ENCODE measurements around the gene TRIM28.

Gene TRIM28

GRCh38 chr19:58550362-58551122 is 6.7 kb downstream of the TRIM28 start:
- DNase-seq: no peak

DNA sequence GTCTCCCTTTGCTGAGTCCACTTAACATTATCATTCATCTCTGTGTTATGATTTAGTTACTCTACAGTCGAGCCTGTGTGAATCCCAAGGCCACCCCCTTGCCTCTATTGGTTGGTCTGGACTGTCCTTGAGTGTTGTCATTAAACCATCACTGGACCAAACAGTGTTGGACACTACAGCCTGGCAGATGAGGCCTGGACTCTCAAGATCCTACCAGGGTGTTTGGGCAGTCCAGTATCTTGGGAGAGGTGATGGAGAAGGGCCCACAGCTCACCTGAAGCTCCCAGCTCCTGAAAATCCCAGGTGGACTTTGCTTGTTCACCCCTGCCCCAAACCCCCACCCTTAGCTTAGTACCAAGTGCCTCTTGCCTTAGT is 7.2 kb downstream of the TRIM28 start:
- no peak for DNase-seq

- DNase-seq: no peak
These were observed 8.0 kb downstream of the TRIM28 start for GRCh38 chr19:58551577-58552471.

DNA sequence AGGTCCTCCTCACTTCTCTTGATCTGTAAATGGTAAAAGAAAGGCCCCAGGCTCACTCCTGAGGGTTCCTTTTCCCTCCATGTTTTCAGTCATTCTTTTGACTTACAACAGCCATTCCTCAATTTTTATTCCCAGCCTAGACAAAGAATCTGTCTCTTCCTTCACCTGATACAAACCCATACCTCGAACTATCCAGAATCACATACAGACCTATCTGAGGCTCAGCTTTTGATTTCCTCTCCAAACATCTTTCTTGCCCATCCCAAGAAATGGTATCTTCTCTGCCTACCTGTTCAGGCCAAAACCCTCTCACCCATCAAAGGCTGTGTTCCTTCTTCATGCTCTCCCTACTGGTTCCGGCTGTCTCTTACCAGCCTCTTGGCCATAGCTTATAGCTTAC is 8.8 kb downstream of the TRIM28 start:
- DNase-seq: no peak

DNA sequence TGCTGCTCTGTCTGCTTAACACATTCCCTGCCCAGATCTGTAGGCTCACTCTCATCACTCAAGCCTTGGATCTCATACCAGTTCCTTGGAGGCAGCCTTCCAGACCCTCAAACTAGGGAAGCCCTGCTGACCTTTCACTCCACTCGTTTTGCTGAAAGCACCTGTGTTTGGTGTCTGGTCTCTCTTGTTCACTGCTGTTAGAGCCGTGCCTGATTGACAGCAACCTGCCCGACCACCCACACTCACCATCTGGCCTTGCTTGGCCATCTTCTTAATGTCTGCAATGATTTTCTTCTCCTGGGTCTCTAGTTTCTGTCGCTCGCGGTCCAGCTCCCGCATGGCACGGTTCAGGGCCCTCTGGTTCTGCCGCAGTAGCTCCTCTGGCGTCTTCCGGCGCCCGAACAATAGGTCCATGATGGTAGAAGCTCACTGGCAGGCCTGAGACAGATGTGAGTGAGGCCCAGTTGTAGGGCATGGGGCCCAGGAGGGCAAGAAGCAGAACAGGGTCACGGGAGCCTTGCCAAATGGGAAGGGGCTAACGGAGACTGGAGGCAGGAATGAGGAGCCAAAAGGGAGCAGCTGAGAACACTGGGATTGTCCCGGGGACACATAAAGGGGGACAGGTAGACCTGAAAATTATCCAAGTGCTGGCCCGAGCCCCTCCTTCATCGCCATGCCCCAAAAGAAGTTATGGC is 10.1 kb downstream of the TRIM28 start:
- DNase-seq: no peak

GRCh38 chr19:58554494-58555368 is 10.9 kb downstream of the TRIM28 start, which contains the start of gene CHMP2A:
CHMP2A (minus strand) TSS chr19:58555105; CDS start chr19:58554212, 893 bp downstream.
- no peak for DNase-seq

GRCh38 chr19:58555369-58555885 is 11.6 kb downstream of the TRIM28 start:
- no peak for DNase-seq

GRCh38 chr19:58555920-58556621 is 12.2 kb downstream of the TRIM28 start:
- DNase-seq: no peak

DNA sequence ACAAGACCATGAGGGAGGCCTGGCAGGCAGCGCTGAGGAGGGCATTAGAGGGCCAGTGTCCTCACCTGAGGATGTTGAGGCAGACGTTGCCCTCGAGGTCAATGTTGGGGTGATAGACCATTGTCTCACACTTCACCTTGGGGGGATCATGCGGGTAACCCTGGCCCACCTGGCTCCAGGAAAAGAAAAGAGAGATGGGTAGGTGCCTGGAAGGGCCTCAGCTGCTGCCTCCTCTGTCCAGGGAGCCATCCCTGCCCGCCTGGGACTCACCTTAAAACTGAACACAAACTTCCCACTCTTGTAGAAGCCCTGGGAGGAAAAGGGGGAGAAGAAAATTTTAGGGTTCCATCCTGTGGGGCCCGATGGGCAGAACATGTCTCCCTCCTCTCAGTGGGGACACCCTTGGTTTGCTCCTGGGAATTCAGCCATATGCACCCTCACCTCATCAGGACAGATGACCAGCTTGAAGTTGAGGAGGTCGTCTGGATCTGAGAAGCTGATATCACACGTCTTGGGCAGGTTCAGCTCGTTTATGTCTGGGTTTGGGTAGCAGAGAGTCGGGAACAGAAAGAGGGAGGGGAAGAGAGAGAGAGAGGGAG is 12.9 kb downstream of the TRIM28 start:
- no peak for DNase-seq

- no peak for DNase-seq
These were observed 13.6 kb downstream of the TRIM28 start for GRCh38 chr19:58557221-58558065.

- DNase-seq: no peak
These were observed 14.3 kb downstream of the TRIM28 start, which contains the start of gene UBE2M for GRCh38 chr19:58558066-58558622. UBE2M (minus strand) TSS chr19:58558611; CDS start chr19:58558381, 230 bp downstream.

DNA sequence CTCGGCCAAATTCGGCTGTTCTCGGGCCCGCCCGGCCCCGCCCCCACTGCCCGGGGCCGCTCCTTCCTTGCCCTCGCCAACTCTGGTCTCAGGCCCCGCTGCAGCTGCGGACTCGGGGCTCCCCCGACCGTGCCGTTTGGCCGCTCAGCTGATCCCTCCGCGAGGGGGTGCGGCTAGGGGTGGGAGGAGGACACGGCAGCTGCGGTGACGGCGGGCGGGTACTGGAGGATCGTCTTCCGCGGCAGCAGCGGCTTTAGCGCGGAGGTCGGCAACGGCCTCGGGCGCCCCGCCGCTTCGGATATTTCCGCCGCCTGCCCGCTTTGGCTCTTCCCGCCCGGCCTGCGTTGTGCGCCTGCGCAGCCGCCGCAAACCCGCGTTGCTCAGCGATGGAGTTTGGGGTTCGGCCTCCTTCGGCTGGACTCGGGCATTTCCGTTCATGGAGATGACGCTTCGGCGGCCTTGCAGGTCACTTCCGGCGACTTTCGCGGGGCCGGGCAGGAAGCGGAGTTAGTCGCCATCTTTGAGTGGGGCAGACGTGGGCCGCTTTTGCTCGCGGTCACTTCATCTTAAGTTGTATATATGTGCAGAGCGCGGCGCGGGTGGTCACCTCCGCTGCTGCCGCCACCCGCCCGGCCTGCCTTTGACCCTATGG is 14.9 kb downstream of the TRIM28 start:
- no peak for DNase-seq

- no peak for DNase-seq
These were observed 15.6 kb downstream of the TRIM28 start for GRCh38 chr19:58559275-58560006.

DNA sequence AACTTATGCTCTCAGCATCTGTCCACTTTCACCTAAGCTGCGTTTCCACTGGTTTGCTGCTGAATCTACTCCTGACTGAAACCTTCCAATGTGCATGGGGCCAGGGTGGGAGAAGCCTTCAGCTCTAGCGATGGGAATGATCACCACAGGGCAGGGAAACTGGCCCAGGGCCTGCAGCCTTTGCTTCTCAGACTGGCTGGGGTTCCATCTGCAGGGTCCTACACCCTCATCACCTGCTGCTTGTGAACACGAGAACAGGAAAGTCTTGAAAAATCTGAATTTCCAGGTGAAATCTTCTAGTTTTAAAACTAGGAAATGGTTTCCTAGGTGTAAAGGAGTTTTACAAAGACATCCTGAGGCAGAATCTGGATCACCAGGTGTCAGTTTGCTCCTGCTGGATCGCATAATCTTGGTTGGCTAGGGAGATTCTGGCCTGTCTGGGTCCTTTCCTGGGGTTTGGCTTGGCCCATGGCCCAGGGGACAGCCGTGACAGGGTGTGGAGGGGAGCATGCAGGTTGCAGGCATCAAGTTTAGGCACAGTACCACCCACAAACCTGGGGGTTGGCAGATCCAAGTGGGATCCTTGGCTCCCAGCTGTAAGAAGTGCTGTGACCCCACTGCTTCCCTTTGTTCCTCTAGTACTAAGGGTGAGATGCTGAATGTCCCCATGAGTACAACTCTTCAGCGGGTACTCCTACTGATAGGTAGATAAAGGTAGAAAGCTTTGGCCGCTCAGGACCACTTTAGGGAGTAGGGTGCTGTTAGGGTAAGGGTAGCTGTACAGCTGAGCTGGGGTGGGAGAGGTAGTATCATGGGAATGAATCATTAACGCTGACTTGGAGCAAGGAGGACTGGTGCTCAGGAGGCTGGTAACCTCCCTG is 16.4 kb downstream of the TRIM28 start:
- DNase-seq: no peak

DNA sequence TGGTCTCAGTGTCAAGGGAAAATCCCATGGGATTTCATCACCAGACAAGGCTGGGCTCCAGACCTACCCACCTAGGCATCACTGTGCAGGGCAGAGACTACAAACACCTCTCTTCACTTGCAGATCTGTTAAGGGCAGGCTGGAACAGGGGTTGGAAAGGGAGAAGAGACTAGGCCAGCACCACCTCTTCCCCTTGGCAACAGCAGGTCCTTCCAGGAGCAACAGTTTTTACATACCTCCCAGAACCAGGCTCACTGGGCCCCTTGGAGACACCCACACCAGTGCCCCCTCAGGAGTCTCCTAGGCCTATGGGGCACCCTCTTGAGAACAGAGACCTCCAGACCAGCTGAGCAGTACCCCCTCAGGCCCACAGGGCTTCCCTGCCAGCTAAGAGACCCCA is 17.1 kb downstream of the TRIM28 start:
- no peak for DNase-seq

DNA sequence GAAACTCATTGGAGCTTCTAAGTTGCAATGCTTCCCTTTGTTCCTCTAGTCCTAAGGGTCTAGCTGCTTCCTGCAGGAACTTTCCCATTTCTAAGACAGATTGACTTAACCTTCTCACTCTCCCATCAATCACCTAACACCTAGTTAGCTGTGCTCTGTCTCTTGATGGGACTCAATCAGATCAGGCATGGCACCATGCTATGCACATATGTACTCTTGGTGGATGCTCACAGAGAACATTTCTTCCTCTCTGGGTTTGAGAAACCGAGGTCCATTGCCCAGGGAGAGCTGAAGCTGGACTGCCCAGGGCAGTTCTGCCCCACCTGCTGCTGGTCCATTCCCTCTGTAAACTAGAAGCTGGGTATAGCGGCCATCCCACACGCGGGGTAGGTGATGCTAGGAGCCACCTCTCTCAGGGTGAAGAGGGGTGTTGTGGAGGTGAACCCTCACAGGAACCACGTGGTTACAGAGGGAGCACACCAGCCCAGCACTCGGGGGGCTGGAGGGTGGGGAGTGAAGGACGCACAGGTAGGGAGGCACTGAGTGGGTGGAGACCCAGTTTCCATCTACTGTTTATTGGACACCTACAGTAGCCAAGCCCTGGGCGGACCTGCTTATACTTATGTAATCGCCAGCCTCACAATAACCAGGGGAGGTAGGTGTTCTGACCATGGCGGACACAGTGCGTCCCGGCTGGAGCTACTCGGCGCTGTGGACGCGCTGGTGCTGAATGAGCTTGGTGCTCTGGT is 17.7 kb downstream of the TRIM28 start:
- DNase-seq: no peak
